ENCODE measurements around the gene CPEB3.
A peak's percentile ranks its signal among the peaks of the same experiment; 100 is the strongest.

Gene CPEB3

DNA sequence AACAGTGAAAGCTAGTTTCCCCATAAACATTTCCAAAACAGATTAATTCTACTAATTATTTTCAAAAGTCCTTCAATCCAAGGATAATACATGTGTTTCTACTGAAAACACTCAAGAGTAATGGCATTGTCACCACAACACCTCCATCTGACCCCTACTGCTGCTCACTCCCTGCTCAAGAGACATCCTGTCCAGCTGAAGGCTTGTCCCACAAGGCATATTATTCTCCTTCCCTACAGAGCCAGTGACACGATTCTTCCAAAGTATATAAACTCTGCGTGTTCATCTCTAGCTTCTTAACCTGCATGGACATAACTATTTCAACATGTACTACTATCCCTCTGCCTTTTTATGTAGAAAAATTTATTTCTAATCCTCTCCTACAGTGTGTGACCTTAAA is 182.1 kb downstream of the CPEB3 start:
- no peak for DNase-seq (ENCODE audit: low read depth in 3 of 3, low spot score in 1 of 3)

DNA sequence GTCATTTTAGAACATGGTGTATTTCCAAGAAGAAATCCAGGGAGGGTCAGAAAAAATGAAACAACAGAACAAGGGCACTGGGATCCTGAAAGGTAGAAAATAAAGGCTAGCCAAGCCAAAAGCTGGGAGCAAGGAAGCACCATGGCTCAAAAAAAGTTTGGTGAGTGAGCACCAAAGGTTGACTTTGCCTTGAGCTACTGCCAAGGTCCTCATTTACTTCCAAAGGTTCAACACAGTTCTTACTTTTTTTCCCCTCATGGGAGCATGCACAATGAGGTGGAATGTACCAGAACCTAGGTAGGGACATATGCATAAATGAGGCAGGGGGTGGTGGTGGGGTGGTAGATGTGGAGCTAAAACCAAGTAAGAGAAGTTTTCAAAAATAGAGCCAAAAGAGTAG is 182.8 kb downstream of the CPEB3 start:
- DNase-seq (ENCODE audit: low read depth in 3 of 3, low spot score in 1 of 3), result no peak

DNA sequence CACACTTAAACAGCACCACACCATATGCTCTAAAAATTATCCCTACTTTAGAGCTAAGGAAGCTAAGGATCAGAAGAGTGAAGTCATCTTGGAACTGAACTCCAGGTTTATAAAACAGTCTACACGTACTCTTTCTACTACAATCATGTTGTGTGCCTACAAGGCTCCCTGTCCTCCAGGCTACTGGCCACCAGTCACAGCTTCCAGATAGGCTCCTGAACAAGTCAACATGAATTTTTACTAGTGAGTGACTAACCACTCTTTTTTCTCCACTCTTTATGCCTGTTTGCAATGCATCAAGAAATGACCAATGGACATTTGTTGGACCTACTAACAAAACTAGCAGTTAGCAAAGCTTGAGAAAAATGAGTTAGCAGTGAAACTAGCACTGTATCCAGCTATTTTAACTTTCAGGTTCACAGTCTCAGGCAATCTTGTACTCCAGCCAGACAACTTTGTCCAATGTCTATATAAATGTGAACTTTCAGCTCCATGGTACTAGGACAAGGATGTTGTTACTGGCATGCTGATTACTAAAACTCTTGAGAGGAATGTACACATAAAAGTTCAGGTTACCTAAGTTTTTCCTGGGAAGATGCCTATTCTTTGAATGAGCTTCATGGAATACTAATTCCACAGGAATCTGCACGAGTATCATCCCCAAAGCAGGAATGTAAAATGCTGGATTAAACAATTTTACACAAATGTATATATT is 187.3 kb downstream of the CPEB3 start:
- DNase-seq (ENCODE audit: low read depth in 3 of 3, low spot score in 1 of 3), result no peak

DNA sequence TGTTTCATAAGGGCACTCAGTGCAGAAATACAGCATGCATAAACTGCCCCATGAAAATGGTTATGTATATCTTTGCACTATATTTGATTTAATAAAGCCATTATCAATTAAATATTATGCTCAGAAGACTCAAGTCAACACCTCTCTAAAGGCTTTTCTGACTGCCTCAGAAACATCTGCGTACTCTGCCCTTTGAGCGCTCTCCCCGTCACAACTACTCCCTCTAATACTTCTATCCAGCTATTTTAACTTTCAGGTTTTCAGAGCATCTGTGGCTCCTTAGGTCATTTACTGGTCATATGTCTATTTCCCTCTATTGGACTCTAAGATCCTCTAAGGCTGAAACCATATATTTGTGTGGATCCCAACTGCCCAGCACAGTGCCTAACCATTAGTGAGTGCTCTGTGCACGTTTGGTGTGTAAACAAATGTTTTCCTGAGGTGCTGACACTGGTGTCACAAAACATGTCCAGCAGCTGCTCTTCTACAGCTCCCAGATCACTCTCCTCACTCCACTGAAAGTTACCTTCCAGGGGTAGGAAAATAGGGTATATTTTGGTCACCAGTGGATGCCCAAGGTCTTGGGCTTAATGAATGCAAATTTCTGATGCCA is 188.2 kb downstream of the CPEB3 start:
- no peak for DNase-seq (ENCODE audit: low read depth in 3 of 3, low spot score in 1 of 3)

DNA sequence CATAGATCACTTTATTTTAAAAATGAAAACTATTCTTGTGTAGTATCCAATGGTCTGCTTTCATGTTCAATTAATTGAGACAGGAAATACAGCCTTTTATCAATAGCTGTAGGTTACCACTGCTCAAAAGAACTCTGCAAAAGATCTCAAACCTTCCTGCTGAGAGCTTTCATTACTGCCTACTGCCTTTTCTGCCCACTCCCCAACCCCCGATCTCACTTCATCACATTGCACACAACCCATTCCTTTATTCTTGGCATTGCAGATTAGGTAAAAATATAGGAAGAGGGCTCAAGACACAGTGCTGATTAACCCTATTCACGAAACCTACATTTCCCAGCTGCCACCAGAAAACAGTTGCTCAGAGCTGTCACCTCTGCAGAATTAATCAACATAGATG is 195.9 kb downstream of the CPEB3 start:
- DNase-seq (ENCODE audit: low read depth in 3 of 3, low spot score in 1 of 3), result no peak

GRCh38 chr10:92091965-92092364 is 198.9 kb downstream of the CPEB3 start:
- no peak for DNase-seq (ENCODE audit: low read depth in 3 of 3, low spot score in 1 of 3)

DNA sequence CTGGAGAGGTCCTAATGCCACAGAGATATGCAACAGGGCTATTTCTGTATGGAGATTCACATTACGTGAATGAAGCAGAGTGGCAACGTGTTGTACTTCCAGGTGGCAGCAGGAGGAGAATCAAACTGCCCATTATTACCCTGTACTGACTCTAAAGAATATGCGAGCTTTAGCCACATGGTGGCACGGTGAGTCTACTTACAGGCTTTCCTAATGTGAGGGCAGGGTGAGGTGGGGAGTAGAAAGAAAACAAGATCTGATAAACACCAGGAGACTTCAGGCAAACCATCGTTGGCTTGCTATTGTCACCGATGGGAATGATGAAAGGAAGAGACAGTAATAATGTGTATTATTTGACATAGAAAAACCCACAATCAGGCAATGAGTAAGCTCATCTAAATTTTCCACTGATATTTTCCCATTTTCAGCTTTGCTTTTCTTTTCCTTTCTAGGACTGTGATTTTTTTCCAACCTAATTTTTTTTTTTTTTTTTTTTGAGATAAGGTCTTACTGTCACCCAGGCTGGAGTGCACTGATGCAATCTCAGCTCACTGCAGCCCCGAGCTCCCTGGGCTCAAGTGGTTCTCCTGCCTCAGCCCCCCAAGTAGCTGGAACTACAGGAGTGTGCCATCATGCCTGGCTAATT is 203.0 kb downstream of the CPEB3 start:
- DNase-seq (ENCODE audit: low read depth in 3 of 3, low spot score in 1 of 3), result peak in 1 of 3 donors; percentile 3

DNA sequence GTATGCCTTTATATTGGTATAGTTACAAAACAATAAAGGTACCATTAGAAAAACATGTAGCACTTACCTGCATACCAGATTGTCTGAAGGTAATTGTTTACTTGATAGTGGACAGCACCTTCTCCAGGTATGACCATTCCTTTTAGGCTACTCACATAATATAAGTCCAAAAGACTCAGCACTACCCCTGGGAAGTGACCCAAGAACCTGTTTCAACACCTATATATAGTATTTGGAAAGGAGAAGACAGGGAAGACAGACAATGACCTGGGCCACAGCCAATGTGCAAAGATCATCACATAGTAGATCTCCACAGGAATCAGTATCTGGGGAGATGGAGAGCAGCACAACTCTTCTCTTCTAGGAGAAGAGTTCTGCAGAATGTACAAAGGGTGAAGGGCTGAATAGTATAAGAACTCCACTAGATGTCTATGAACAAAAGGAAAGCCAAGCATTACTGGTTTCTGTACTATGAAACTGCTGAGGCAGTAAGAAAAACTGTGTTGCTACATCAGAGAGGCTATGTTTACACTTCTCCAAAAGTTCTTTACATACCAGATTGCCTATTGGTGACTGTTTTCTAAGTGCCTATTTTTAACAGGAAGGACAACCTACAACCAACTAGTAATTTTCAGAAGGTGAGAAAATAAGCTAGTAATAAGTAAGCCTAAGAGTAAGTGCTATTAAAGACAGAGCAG is 208.1 kb downstream of the CPEB3 start:
- DNase-seq (ENCODE audit: low read depth in 3 of 3, low spot score in 1 of 3), result no peak

GRCh38 chr10:92081641-92082040 is 209.2 kb downstream of the CPEB3 start:
- DNase-seq (ENCODE audit: low read depth in 3 of 3, low spot score in 1 of 3), result no peak

- no peak for DNase-seq (ENCODE audit: low read depth in 3 of 3, low spot score in 1 of 3)
Measured at GRCh38 chr10:92080244-92080643, 210.6 kb downstream of the CPEB3 start.

- no peak for DNase-seq (ENCODE audit: low read depth in 3 of 3, low spot score in 1 of 3)
Measured at GRCh38 chr10:92079003-92079402, 211.9 kb downstream of the CPEB3 start.

DNA sequence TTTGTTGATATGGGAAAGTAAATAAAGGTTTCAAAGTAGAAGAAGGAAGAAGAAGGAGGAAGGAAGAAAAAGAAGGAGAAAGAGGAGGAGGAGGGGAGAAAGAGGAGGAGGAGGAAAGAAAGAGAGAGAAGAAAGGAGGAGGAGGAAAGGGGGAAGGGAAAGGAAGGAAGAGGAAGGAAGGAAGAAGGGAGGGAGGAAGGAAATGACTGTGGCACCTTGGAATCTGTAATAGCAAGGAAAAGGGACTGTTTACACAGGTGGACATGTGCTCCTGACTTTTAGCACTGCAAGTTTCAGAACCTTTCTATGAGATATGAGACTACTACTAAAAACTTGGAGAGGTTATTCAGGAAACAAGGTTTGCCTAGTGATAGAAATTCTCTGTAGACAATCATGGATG is 214.2 kb downstream of the CPEB3 start:
- no peak for DNase-seq (ENCODE audit: low read depth in 3 of 3, low spot score in 1 of 3)

DNA sequence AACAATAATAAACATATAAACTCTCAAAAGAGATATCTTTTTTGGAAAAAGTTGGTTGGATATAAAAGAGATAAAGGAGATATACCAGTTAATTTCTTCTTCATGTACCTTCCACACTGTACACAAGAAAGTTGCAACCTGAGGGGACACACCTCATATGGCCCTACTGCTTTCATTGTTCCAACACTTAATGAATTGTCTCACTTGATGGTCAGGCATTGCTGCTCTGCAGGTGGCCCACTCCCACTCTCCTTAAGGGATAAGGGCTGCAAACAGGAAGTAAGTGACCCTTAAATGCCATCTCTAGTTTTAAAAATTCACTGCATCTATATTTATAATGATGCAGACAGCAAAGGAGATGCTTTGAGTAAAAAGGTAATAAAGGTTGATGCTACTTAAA is 215.0 kb downstream of the CPEB3 start:
- no peak for DNase-seq (ENCODE audit: low read depth in 3 of 3, low spot score in 1 of 3)

DNA sequence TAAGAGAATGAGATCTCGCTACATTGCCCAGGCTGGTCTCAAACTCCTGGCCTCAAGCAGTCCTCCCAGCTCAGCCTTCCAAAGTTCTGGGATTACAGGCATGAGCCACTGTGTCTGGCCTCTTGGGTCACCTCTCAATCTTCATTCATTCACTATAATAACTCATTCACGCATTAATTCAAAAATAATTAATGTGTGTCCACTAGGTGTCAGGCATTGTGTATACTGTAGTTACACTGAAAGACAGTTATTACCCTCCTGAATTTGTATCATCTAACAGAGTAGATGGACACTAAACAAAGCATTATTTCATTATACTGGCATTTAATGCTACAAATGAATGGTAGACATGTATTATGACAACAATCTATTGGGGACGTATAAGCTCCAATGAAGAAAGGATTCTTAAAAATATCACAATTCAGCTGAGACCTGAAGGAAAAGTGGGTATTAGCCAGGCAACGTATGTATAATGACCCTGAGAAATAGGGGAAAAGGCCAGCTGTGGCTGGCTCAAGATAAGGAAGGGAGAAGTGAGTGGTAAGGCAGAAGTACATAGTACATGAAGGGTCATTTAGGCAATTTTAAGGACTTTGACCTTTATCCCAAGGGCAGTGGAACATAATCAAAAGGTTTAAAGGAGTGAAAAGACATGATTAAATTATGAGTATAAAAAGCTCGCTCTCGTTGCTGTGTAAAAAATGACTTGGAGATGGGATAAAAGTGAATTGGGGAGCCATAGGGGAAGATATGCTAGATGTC is 216.6 kb downstream of the CPEB3 start:
- no peak for DNase-seq (ENCODE audit: low read depth in 3 of 3, low spot score in 1 of 3)

DNA sequence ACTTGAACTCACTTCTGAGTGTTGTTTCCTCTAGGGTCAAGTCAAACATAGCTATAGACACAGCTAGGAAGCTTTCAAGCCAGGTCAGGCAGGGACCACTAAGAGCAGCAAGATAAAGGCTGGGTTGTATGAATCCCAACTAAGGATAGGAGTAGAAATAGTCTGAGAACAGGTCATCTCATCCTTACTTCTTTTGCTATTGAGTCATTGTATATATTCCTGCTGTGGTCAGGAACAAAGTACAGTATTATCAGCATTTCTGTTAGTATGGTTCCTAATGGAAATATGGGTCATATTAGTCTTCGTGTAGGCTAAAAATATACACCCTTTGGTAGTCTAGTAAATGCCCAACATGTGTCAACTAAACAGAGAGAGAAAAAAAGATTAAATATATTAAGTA is 222.0 kb downstream of the CPEB3 start:
- no peak for DNase-seq (ENCODE audit: low read depth in 3 of 3, low spot score in 1 of 3)

DNA sequence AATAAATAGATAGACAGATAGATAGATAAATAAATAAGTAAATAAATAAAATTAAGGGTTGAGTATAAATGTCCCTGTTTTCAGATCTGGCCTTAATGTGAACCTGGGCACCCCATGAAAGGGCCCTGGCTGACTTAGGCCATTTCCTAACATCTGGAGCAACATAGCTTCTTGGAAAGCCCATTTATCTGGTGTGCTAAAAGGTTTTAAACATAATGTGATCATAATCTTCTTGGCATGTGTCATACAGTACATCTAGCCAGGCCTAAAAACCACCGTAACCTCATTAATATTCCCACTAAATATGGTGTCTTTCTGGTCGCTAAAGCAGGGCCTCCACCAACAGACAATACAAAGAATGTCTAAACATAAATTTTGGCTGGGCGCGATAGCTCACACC is 224.5 kb downstream of the CPEB3 start:
- DNase-seq (ENCODE audit: low read depth in 3 of 3, low spot score in 1 of 3), result no peak

GRCh38 chr10:92064506-92064905 is 226.4 kb downstream of the CPEB3 start:
- no peak for DNase-seq (ENCODE audit: low read depth in 3 of 3, low spot score in 1 of 3)

DNA sequence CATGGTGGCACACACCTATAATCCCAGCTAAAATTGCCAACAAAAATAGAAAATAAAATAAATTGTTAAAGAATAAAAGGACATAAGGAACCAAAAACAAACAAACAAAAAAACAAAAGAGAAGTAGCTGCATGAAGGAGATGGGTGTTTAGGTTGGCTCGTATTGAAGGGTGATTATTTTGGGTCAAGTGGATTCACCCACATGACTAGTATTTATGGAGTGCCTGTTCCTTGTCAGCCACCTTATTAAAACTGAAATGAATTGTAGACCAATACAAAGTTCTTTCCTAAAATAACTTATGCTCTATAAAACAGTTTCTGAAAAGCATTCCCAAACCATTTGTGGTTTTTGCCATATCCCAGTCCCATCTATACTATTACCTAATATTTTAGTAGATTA is 228.6 kb downstream of the CPEB3 start:
- no peak for DNase-seq (ENCODE audit: low read depth in 3 of 3, low spot score in 1 of 3)

DNA sequence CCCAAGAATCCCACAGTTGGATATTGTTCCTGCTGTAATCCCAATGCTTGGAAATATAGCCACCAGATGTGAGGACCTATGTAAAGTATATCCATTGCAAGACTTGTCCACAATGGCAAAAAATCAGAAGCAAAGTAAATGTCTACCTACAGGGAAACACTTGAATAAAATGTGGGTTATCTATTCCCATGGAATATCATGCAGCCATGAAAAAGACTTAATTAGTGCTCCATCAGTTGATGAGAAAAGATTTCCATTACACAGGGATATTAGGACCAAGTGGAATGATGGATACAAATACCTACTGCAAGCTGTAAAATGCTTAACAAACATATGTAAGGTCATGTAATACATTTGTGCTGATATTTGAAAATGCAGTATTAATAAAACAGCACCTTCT is 236.1 kb downstream of the CPEB3 start:
- no peak for DNase-seq (ENCODE audit: low read depth in 3 of 3, low spot score in 1 of 3)

DNA sequence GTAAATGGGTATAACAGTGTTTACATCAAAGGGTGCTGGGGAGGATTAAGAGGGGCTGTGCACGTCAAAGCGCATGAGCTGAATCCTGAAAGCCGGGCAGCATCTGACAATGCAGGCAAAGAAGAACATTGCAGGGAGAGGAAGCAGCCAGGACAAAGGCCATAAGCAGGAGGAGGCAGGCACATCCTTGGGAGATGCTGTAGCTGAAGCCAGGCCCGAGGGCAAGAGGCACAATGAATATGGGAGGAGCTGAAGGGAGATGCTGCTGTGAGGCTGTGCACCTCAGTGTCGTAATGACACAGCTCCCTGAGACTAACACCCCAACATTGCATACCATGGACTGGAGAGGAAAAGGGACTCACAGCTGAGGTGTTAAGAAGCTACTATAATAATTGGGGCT is 238.1 kb downstream of the CPEB3 start:
- DNase-seq (ENCODE audit: low read depth in 3 of 3, low spot score in 1 of 3), result no peak

DNA sequence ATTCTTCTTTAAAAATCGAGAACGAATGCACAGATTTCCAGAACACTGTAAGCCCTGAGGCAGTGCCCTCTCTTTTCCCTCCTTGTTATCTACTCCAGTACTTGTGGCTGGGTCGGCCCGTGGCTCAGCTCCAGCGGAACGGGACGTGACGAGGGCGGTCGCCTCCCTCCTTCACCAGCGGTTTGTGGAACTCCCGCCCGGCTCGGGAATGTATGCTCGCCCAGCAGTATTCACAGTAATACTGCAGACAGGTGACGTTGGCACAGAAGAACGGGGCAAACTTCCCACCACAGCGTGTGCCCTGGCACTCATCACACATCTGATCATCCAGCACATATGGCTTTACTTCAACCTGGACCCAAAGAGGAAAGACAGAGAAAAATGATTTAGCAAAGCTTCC is 238.8 kb downstream of the CPEB3 start:
- DNase-seq (ENCODE audit: low read depth in 3 of 3, low spot score in 1 of 3), result no peak

Measured in stimulated activated CD4-positive, alpha-beta T cell treated with anti-CD3 and anti-CD28 coated beads, TNF-alpha, amount 100 ng/mL, for 1 hour (primary cell).